HUES48 (cell line): ENCODE measurements around the gene TMC8.

Source experiments
- H3K27ac ChIP-seq: one replicate; pipeline ENCODE4 v1.7.0; 2013; ENCODE audit warnings: low read depth, low read length, inconsistent platforms
- H3K27me3 ChIP-seq: 2 replicates; pipeline ENCODE4 v1.6.1; 2013; ENCODE audit warnings: mild to moderate bottlenecking, low read length; ENCODE audit not compliant: control insufficient read depth, insufficient read depth
- H3K36me3 ChIP-seq: 2 replicates; pipeline ENCODE4 v1.6.1; 2013; ENCODE audit warnings: low read length; ENCODE audit not compliant: control insufficient read depth, insufficient read depth
- H3K4me1 ChIP-seq: 2 replicates; pipeline ENCODE4 v1.6.1; 2013; ENCODE audit warnings: mild to moderate bottlenecking, low read length; ENCODE audit not compliant: control insufficient read depth, insufficient read depth
- H3K4me3 ChIP-seq: 2 replicates; pipeline ENCODE4 v1.5.1; 2013; ENCODE audit warnings: mild to moderate bottlenecking, low read depth, low read length
- H3K9ac ChIP-seq: 2 replicates; pipeline ENCODE4 v1.6.1; 2013; ENCODE audit warnings: mild to moderate bottlenecking, low read depth, low read length, moderate library complexity
- H3K9me3 ChIP-seq: 2 replicates; pipeline ENCODE4 v1.6.1; 2013; ENCODE audit warnings: low read length; ENCODE audit not compliant: control insufficient read depth, insufficient read depth

The TMC8 gene

GRCh38 chr17:78140169-78141051 is 9.8 kb downstream of the TMC8 start:
- H3K27me3 ChIP-seq: no peaks in the 10 kb centered on the region
- H3K4me3 ChIP-seq: peak overlapping the region; percentile 37
- no peaks in the 10 kb centered on the region for H3K36me3 ChIP-seq
- no peaks in the 10 kb centered on the region for H3K9me3 ChIP-seq
- no peak overlapping the region for H3K27ac ChIP-seq
- no peak overlapping the region for H3K9ac ChIP-seq
- H3K4me1 ChIP-seq: no peaks in the 10 kb centered on the region

- no peak overlapping the region for H3K9ac ChIP-seq
- H3K4me3 ChIP-seq: no peak overlapping the region
- no peak overlapping the region for H3K27ac ChIP-seq
- no peaks in the 10 kb centered on the region for H3K4me1 ChIP-seq
- H3K9me3 ChIP-seq: no peaks in the 10 kb centered on the region
- H3K36me3 ChIP-seq: no peaks in the 10 kb centered on the region
- H3K27me3 ChIP-seq: no peaks in the 10 kb centered on the region
These were observed 11.0 kb downstream of the TMC8 start for GRCh38 chr17:78141437-78142118.

DNA sequence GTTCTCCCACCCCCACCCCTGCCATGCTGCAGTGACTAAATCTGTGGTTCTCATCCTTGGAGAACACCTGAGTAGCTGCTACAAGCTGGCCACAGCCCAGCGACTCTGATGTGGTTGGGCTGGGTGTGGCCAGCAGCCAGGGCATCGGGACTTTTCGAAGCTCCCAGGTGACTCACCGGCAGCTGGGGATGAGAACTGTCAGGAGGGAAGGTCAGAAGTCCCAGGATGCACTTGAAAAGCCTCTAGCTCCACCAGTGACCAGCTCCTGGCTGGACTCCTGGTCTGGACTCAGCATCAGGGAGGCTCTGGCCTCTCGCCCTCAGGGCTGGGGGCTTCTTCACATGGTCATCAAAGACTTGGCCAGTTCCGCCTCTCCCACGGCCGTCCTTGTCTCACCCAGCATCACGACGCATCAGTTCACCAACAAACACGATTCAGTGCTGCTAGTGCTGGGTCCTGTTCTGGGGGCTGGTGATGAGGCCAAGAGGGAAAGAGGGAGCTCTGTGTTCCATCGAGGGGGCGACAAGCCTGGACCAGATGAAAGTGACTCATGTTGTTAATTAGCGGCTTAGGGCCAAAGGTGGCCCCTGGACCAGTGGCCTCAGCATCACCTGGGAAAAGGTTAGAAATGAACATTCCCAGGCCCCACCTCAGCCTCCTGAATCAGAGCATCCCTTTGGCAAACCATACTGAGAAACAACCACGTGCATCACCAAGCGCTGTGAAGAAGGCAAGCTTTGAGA is 11.7 kb downstream of the TMC8 start:
- no peak overlapping the region for H3K4me3 ChIP-seq
- no peaks in the 10 kb centered on the region for H3K36me3 ChIP-seq
- no peak overlapping the region for H3K9ac ChIP-seq
- H3K9me3 ChIP-seq: no peaks in the 10 kb centered on the region
- H3K27ac ChIP-seq: no peak overlapping the region
- H3K4me1 ChIP-seq: no peaks in the 10 kb centered on the region
- no peaks in the 10 kb centered on the region for H3K27me3 ChIP-seq

DNA sequence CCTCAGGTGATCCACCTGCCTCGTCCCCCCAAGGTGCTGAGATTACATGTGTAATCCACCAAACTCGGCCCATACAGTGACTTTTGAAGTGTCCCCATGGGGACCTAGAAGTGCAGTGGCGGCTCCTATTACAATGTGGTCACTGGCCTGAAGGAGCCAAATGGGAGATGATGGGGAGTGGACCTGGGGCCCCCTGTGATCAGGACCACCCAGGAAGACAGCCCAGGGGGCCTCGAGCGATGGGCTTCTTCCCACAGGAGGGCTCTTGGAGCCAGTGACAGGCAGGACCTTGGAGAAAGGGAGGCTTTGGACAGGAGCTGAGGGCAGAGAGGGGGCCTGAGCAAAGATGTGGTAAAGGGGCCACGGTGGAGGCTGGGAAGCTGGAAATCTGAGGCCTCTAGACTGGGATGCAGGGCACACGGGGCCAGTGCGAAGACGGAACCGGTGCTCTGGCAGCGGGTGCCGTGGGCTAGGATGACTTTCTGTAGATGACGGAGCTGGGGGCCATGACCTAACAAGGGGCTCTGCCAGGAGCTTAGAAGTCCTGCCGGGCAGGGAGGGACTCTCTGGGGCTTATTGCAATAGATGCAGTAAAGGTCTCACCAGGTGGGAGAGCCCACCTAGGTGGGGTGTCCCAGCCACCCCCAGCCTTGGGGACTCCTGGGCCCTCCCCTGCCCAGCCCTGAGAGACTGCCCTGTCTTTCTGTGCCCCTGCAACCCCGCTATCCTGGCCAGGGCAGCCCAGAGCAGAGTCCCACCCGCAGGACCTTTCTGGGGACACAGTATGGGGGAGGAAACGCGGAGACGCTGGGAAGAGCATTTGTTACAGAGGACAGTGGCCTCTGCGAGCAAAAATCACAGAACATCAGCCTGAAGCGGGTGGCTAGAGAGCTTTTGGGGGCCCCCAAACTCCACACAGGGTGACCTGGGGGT is 12.9 kb downstream of the TMC8 start:
- H3K4me3 ChIP-seq: no peak overlapping the region
- H3K36me3 ChIP-seq: no peaks in the 10 kb centered on the region
- no peak overlapping the region for H3K9ac ChIP-seq
- no peaks in the 10 kb centered on the region for H3K4me1 ChIP-seq
- H3K9me3 ChIP-seq: no peaks in the 10 kb centered on the region
- no peak overlapping the region for H3K27ac ChIP-seq
- no peaks in the 10 kb centered on the region for H3K27me3 ChIP-seq

GRCh38 chr17:78144147-78144719 is 13.7 kb downstream of the TMC8 start:
- Histone ChIP-seq H3K27me3 (no peaks in the 10 kb centered on the region), H3K4me3 (no peak overlapping the region), H3K27ac (no peak overlapping the region), H3K9me3 (no peaks in the 10 kb centered on the region), H3K9ac (no peak overlapping the region), H3K36me3 (no peaks in the 10 kb centered on the region), H3K4me1 (no peaks in the 10 kb centered on the region)

GRCh38 chr17:78144736-78145641 is 14.4 kb downstream of the TMC8 start:
- Histone ChIP-seq H3K27me3 (no peaks in the 10 kb centered on the region), H3K4me3 (no peak overlapping the region), H3K4me1 (no peaks in the 10 kb centered on the region), H3K36me3 (no peaks in the 10 kb centered on the region), H3K27ac (no peak overlapping the region), H3K9me3 (no peaks in the 10 kb centered on the region), H3K9ac (no peak overlapping the region)

GRCh38 chr17:78146471-78146869 is 15.9 kb downstream of the TMC8 start:
- Histone ChIP-seq H3K27me3 (no peaks in the 10 kb centered on the region), H3K9me3 (no peaks in the 10 kb centered on the region), H3K4me3 (no peak overlapping the region), H3K9ac (no peak overlapping the region), H3K27ac (no peak overlapping the region), H3K4me1 (no peaks in the 10 kb centered on the region), H3K36me3 (no peaks in the 10 kb centered on the region)

GRCh38 chr17:78146881-78147280 is 16.3 kb downstream of the TMC8 start:
- no peaks in the 10 kb centered on the region for H3K4me1 ChIP-seq

GRCh38 chr17:78147315-78147998 is 16.9 kb downstream of the TMC8 start:
- no peaks in the 10 kb centered on the region for H3K4me1 ChIP-seq
- H3K27ac ChIP-seq: no peak overlapping the region
- no peak overlapping the region for H3K9ac ChIP-seq

More at GRCh38 chr17:78146881-78147280, 16.3 kb downstream of the TMC8 start:
- Histone ChIP-seq H3K9ac (no peak overlapping the region), H3K9me3 (no peaks in the 10 kb centered on the region), H3K27ac (no peak overlapping the region), H3K4me3 (no peak overlapping the region), H3K27me3 (no peaks in the 10 kb centered on the region), H3K36me3 (no peaks in the 10 kb centered on the region)

More at GRCh38 chr17:78147315-78147998, 16.9 kb downstream of the TMC8 start:
- no peaks in the 10 kb centered on the region for H3K36me3 ChIP-seq
- no peaks in the 10 kb centered on the region for H3K9me3 ChIP-seq
- no peak overlapping the region for H3K4me3 ChIP-seq
- no peaks in the 10 kb centered on the region for H3K27me3 ChIP-seq
